HepG2 (cell line): ENCODE measurements around the gene LRP5. TPM values are rescaled to one million over a fixed set of nuclear protein-coding genes. Genes with fewer than 3 reads are reported as not detected.

Source experiments
- BATF2 ChIP-seq: sonication (generic); formaldehyde crosslinking; IDR thresholded peaks from 2 replicates; pipeline ENCODE4 v1.8.0; 2022; ENCODE audit warnings: mild to moderate bottlenecking, missing genetic modification reagents, moderate library complexity
- CAMTA2 ChIP-seq: sonication (generic); formaldehyde crosslinking; IDR thresholded peaks from 2 replicates; pipeline ENCODE4 v1.4.0; 2020; ENCODE audit warnings: mild to moderate bottlenecking, missing genetic modification reagents, borderline replicate concordance
- DDIT3 ChIP-seq: sonication (generic); formaldehyde crosslinking; IDR thresholded peaks from 2 replicates; pipeline ENCODE4 v1.4.0; 2020; ENCODE audit warnings: mild to moderate bottlenecking, missing genetic modification reagents
- DNMT1 ChIP-seq: sonication (generic); formaldehyde crosslinking; IDR thresholded peaks from 2 replicates; pipeline ENCODE4 v1.5.1; 2020; ENCODE audit warnings: mild to moderate bottlenecking, missing genetic modification reagents
- HOXA5 ChIP-seq: sonication (generic); formaldehyde crosslinking; IDR thresholded peaks from 2 replicates; pipeline ENCODE4 v1.4.0; 2020; ENCODE audit warnings: missing genetic modification reagents
- JUND ChIP-seq: sonication (generic); formaldehyde crosslinking; IDR thresholded peaks from 2 replicates; pipeline ENCODE4 v1.8.0; 2022; ENCODE audit warnings: mild to moderate bottlenecking, missing genetic modification reagents
- MXI1 ChIP-seq: IDR thresholded peaks from 3 replicates; pipeline ENCODE4 v1.6.1; 2012; ENCODE audit warnings: low read depth, low read length, inconsistent platforms, borderline replicate concordance
- NR2F2 ChIP-seq: IDR thresholded peaks from 2 replicates; pipeline ENCODE4 v1.6.1; 2012; ENCODE audit warnings: low read depth, inconsistent platforms, borderline replicate concordance
- PHF5A ChIP-seq: IDR thresholded peaks from one replicate; pipeline ENCODE4 v1.6.1; 2018; ENCODE audit warnings: low read depth, missing genetic modification reagents; ENCODE audit not compliant: unreplicated experiment
- RNF219 ChIP-seq: sonication (generic); formaldehyde crosslinking; IDR thresholded peaks from 2 replicates; pipeline ENCODE4 v1.5.0; 2020; ENCODE audit warnings: mild to moderate bottlenecking, missing genetic modification reagents
- ZIK1 ChIP-seq: sonication (generic); formaldehyde crosslinking; IDR thresholded peaks from 2 replicates; pipeline ENCODE4 v1.5.0; 2020; ENCODE audit warnings: mild to moderate bottlenecking, low read depth, missing genetic modification reagents, borderline replicate concordance
- ZNF333 ChIP-seq: sonication (generic); formaldehyde crosslinking; IDR thresholded peaks from 2 replicates; pipeline ENCODE4 v1.4.0; 2020; ENCODE audit warnings: mild to moderate bottlenecking, missing genetic modification reagents, borderline replicate concordance
- ZNF441 ChIP-seq: sonication (generic); formaldehyde crosslinking; IDR thresholded peaks from 2 replicates; pipeline ENCODE4 v1.7.0; 2021; ENCODE audit warnings: missing genetic modification reagents, borderline replicate concordance
- ZNF547 ChIP-seq: sonication (generic); formaldehyde crosslinking; IDR thresholded peaks from 2 replicates; pipeline ENCODE4 v1.5.1; 2020; ENCODE audit warnings: mild to moderate bottlenecking, missing genetic modification reagents
- ZNF619 ChIP-seq: sonication (generic); formaldehyde crosslinking; IDR thresholded peaks from 2 replicates; pipeline ENCODE4 v1.4.0; 2020; ENCODE audit warnings: mild to moderate bottlenecking, missing genetic modification reagents
- ZNF678 ChIP-seq: sonication (generic); formaldehyde crosslinking; IDR thresholded peaks from 2 replicates; pipeline ENCODE4 v1.4.0; 2020; ENCODE audit warnings: mild to moderate bottlenecking, missing genetic modification reagents
- ZSCAN31 ChIP-seq: sonication (generic); formaldehyde crosslinking; IDR thresholded peaks from 2 replicates; pipeline ENCODE4 v1.5.0; 2020; ENCODE audit warnings: low read depth, mild to moderate bottlenecking, missing genetic modification reagents
- polyA plus RNA-seq, 8 experiments: library from polyadenylated mRNA; depleted of rRNA in 3 of 8; stranded (reverse) in 7 of 8; unstranded in 1 of 8; fragments of >200 nt; fragmentation: Illumina TruSeq in 4 of 8; extraction: Trizol in 4 of 8; gene quantifications; 2 replicates each; pipeline versions ENCODE4 v1.2.1 to v1.2.3, GENCODE V29; 2011 to 2016; ENCODE audit warnings: low read depth in 4 of 8, missing spikeins in 1 of 8, mixed read lengths in 1 of 8; ENCODE audit not compliant: insufficient read depth in 1 of 8
- total RNA-seq, 5 experiments: library from RNA; depleted of rRNA; stranded (reverse); fragments of >200 nt; fragmentation: Illumina TruSeq; extraction: Trizol; gene quantifications; 2 replicates each; pipeline ENCODE4 v1.2.3, GENCODE V29; 2016; ENCODE audit warnings: low read depth in 1 of 5
- TF ChIP-seq, protein P1 (sequence below): sonication (generic); formaldehyde crosslinking; IDR thresholded peaks from 2 replicates; pipeline ENCODE4 v1.4.0; 2020; ENCODE audit warnings: missing genetic modification reagents
- TF ChIP-seq, protein P2 (sequence below): sonication (generic); formaldehyde crosslinking; IDR thresholded peaks from 2 replicates; pipeline ENCODE4 v1.4.0; 2020; ENCODE audit warnings: missing genetic modification reagents

The LRP5 gene
- total and polyA plus RNA-seq, 2 of the 13 experiments (the other 11 are each of a cell fraction or from before 2014, with no cell fraction given) = 40.4 to 64.0 TPM

DNA sequence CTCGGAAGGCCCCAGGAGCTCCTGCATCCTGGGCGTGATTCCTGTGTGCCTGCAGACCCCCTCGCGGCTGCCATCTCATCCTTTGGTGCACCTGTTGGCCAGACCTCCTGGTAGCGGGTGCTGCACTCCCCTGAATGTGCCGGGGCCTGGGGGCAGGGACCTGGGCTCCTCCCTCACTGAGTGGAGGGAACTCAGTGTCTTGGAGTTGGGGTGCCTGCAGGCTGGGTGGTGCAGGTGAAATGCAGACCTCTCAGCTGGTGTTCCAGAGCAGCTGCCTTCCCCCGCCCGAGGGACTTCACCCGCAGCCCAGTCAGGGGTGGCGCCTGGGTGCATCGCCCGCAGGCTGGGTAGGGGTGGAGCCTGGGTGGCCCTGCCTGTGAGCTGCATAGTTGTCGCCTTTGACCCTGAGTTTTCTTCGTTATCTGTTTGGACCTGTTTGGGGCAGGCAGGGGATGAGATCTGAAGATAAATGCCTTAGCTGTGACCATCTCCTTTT lies 31.4 kb downstream of the LRP5 start (continued):
- TF ChIP-seq DDIT3 (no peak), DNMT1 (CRISPR knock-in tag) (no peak), PHF5A (CRISPR knock-in tag) (no peak), ZSCAN31 (CRISPR knock-in tag) (no peak), ZNF333 (CRISPR knock-in tag) (no peak), JUND (CRISPR knock-in tag) (no peak), ZNF619 (CRISPR knock-in tag) (no peak), BATF2 (CRISPR knock-in tag) (no peak), MXI1 (no peak), RNF219 (CRISPR knock-in tag) (no peak), ZNF441 (CRISPR knock-in tag) (peak; percentile 97), CAMTA2 (CRISPR knock-in tag) (no peak), NR2F2 (peak; percentile 21; the same call in 1 of the 2 replicates), ZNF547 (no peak), HOXA5 (no peak), ZIK1 (CRISPR knock-in tag) (0 out of 2 replicates have a peak, but pooled peaks have one; percentile 55), ZNF678 (CRISPR knock-in tag) (no peak)
- TF ChIP-seq, protein P1, sequence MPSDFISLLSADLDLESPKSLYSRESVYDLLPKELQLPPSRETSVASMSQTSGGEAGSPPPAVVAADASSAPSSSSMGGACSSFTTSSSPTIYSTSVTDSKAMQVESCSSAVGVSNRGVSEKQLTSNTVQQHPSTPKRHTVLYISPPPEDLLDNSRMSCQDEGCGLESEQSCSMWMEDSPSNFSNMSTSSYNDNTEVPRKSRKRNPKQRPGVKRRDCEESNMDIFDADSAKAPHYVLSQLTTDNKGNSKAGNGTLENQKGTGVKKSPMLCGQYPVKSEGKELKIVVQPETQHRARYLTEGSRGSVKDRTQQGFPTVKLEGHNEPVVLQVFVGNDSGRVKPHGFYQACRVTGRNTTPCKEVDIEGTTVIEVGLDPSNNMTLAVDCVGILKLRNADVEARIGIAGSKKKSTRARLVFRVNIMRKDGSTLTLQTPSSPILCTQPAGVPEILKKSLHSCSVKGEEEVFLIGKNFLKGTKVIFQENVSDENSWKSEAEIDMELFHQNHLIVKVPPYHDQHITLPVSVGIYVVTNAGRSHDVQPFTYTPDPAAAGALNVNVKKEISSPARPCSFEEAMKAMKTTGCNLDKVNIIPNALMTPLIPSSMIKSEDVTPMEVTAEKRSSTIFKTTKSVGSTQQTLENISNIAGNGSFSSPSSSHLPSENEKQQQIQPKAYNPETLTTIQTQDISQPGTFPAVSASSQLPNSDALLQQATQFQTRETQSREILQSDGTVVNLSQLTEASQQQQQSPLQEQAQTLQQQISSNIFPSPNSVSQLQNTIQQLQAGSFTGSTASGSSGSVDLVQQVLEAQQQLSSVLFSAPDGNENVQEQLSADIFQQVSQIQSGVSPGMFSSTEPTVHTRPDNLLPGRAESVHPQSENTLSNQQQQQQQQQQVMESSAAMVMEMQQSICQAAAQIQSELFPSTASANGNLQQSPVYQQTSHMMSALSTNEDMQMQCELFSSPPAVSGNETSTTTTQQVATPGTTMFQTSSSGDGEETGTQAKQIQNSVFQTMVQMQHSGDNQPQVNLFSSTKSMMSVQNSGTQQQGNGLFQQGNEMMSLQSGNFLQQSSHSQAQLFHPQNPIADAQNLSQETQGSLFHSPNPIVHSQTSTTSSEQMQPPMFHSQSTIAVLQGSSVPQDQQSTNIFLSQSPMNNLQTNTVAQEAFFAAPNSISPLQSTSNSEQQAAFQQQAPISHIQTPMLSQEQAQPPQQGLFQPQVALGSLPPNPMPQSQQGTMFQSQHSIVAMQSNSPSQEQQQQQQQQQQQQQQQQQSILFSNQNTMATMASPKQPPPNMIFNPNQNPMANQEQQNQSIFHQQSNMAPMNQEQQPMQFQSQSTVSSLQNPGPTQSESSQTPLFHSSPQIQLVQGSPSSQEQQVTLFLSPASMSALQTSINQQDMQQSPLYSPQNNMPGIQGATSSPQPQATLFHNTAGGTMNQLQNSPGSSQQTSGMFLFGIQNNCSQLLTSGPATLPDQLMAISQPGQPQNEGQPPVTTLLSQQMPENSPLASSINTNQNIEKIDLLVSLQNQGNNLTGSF (CRISPR knock-in tag) = no peak
- TF ChIP-seq, protein P2, sequence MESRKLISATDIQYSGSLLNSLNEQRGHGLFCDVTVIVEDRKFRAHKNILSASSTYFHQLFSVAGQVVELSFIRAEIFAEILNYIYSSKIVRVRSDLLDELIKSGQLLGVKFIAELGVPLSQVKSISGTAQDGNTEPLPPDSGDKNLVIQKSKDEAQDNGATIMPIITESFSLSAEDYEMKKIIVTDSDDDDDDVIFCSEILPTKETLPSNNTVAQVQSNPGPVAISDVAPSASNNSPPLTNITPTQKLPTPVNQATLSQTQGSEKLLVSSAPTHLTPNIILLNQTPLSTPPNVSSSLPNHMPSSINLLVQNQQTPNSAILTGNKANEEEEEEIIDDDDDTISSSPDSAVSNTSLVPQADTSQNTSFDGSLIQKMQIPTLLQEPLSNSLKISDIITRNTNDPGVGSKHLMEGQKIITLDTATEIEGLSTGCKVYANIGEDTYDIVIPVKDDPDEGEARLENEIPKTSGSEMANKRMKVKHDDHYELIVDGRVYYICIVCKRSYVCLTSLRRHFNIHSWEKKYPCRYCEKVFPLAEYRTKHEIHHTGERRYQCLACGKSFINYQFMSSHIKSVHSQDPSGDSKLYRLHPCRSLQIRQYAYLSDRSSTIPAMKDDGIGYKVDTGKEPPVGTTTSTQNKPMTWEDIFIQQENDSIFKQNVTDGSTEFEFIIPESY = peak; percentile 73
